Astrocyte (in vitro differentiated cells and primary cell): ENCODE results near the gene CSNK1A1. TPM values are rescaled to one million over a fixed set of nuclear protein-coding genes. Genes with fewer than 3 reads are reported as not detected.
A peak's percentile ranks its signal among the peaks of the same experiment; 100 is the strongest.

Experiments used
- DNase-seq: peaks from one replicate; pipeline ENCODE4 v3.0.0-alpha.2; 2010; ENCODE audit warnings: low read depth
- FAIRE-seq: peaks from 2 replicates; lab custom pipeline; 2011; peaks lifted over from hg19 to GRCh38; lab: Jason Lieb, UNC
- H2AFZ ChIP-seq: 2 replicates; pipeline ENCODE4 v1.6.0; 2012; ENCODE audit warnings: low read depth, low read length, inconsistent platforms
- H3K27ac ChIP-seq: 2 replicates; pipeline ENCODE4 v1.5.1; 2011; ENCODE audit warnings: low read depth, low read length, inconsistent platforms
- H3K27me3 ChIP-seq: 2 replicates; pipeline ENCODE4 v1.6.0; 2011; ENCODE audit warnings: low read length, inconsistent platforms; ENCODE audit not compliant: insufficient read depth
- H3K36me3 ChIP-seq: 2 replicates; pipeline ENCODE4 v1.5.1; 2011; ENCODE audit warnings: low read length, inconsistent platforms; ENCODE audit not compliant: insufficient read depth
- H3K4me1 ChIP-seq: 2 replicates; pipeline ENCODE4 v1.5.1; 2011; ENCODE audit warnings: low read length, inconsistent platforms; ENCODE audit not compliant: insufficient read depth
- H3K4me2 ChIP-seq: 2 replicates; pipeline ENCODE4 v1.6.0; 2012; ENCODE audit warnings: low read length, inconsistent platforms
- H3K4me3 ChIP-seq: 2 replicates; pipeline ENCODE4 v1.5.1; 2011; ENCODE audit warnings: low read depth, mild to moderate bottlenecking, low read length, inconsistent platforms; ENCODE audit not compliant: insufficient read depth
- H3K79me2 ChIP-seq: 2 replicates; pipeline ENCODE4 v1.6.0; 2012; ENCODE audit warnings: mild to moderate bottlenecking, low read length, inconsistent platforms; ENCODE audit not compliant: insufficient read depth
- H3K9ac ChIP-seq: 2 replicates; pipeline ENCODE4 v1.6.0; 2012; ENCODE audit warnings: mild to moderate bottlenecking, low read length, inconsistent platforms
- H3K9me3 ChIP-seq: 2 replicates; pipeline ENCODE4 v1.5.1; 2012; ENCODE audit warnings: low read depth, mild to moderate bottlenecking, low read length, inconsistent platforms; ENCODE audit not compliant: insufficient read depth
- H4K20me1 ChIP-seq: 2 replicates; pipeline ENCODE4 v1.6.0; 2012; ENCODE audit warnings: low read length, inconsistent platforms; ENCODE audit not compliant: insufficient read depth
- H3K27ac Mint-ChIP-seq: one replicate; pipeline ENCODE4 v1.8.0; 2021; ENCODE audit warnings: mild to moderate bottlenecking, mixed read lengths; ENCODE audit not compliant: unreplicated experiment
- H3K27me3 Mint-ChIP-seq: one replicate; pipeline ENCODE4 v1.8.0; 2021; ENCODE audit warnings: low read depth, mixed read lengths; ENCODE audit not compliant: unreplicated experiment
- H3K36me3 Mint-ChIP-seq: one replicate; pipeline ENCODE4 v1.8.0; 2021; ENCODE audit warnings: low read depth, mixed read lengths; ENCODE audit not compliant: unreplicated experiment
- H3K4me1 Mint-ChIP-seq: one replicate; pipeline ENCODE4 v1.8.0; 2021; ENCODE audit warnings: low read depth, mixed read lengths; ENCODE audit not compliant: unreplicated experiment
- H3K4me3 Mint-ChIP-seq: one replicate; pipeline ENCODE4 v1.8.0; 2021; ENCODE audit warnings: mild to moderate bottlenecking, moderate library complexity, mixed read lengths; ENCODE audit not compliant: unreplicated experiment
- H3K9me3 Mint-ChIP-seq: one replicate; pipeline ENCODE4 v1.8.0; 2021; ENCODE audit warnings: mild to moderate bottlenecking, mixed read lengths; ENCODE audit not compliant: unreplicated experiment
- EZH2 ChIP-seq: IDR thresholded peaks from 2 replicates; pipeline ENCODE4 v1.6.1; 2012; ENCODE audit warnings: mild to moderate bottlenecking, low read length, inconsistent platforms; ENCODE audit not compliant: insufficient read depth
- total RNA-seq: library from RNA; stranded (reverse); gene quantifications from 2 replicates; pipeline ENCODE4 v1.2.1, GENCODE V29; 2021
- TF ChIP-seq, protein P1 (sequence below): IDR thresholded peaks from 2 replicates; pipeline ENCODE4 v1.5.1; 2011; ENCODE audit warnings: low read depth, mild to moderate bottlenecking, inconsistent platforms, low read length, moderate library complexity; ENCODE audit not compliant: insufficient read depth

The CSNK1A1 gene
- total RNA-seq, 1 donor from 2014 or later: 384 TPM

DNA sequence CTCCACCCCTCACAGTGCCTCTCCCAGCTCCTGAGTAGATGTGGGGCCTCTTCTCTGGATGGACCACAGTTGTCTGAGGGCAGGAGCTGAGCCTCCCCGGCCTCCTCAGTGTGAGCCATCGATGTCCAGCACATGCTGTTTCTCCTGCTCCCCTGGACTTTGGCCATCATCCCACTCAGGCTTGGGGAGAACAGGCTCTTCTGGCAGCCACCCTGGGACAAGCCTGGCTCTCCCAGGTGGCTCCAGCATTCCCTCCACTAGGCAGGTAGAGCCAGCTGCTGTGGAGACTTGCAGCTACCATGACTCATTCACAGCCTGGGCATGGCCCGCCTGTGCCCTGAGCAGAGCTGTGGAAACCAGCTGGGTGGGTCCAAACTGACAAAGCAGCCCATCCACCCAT is 77.0 kb downstream of the CSNK1A1 start:
- Histone ChIP-seq H3K79me2 (no peaks in the 10 kb centered on the region), H2AFZ (no peak overlapping the region), H3K4me1 (peaks cover 8% of the 10 kb centered on the region), H3K27ac (no peak overlapping the region), H3K9me3 (no peaks in the 10 kb centered on the region), H3K36me3 (no peaks in the 10 kb centered on the region), H3K27me3 (no peaks in the 10 kb centered on the region), H4K20me1 (no peaks in the 10 kb centered on the region), H3K9ac (no peak overlapping the region), H3K4me3 (no peak overlapping the region), H3K4me2 (no peak overlapping the region)
- DNase-seq: no peak
- TF ChIP-seq EZH2: no peak
- TF ChIP-seq, protein P1, sequence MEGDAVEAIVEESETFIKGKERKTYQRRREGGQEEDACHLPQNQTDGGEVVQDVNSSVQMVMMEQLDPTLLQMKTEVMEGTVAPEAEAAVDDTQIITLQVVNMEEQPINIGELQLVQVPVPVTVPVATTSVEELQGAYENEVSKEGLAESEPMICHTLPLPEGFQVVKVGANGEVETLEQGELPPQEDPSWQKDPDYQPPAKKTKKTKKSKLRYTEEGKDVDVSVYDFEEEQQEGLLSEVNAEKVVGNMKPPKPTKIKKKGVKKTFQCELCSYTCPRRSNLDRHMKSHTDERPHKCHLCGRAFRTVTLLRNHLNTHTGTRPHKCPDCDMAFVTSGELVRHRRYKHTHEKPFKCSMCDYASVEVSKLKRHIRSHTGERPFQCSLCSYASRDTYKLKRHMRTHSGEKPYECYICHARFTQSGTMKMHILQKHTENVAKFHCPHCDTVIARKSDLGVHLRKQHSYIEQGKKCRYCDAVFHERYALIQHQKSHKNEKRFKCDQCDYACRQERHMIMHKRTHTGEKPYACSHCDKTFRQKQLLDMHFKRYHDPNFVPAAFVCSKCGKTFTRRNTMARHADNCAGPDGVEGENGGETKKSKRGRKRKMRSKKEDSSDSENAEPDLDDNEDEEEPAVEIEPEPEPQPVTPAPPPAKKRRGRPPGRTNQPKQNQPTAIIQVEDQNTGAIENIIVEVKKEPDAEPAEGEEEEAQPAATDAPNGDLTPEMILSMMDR: no peak
- Mint-ChIP-seq H3K27me3 (no peaks in the 10 kb centered on the region), H3K9me3 (peaks cover 2% of the 10 kb centered on the region), H3K27ac (no peak overlapping the region), H3K4me3 (no peak overlapping the region), H3K36me3 (no peaks in the 10 kb centered on the region), H3K4me1 (peaks cover 19% of the 10 kb centered on the region)
- no peak for FAIRE-seq

GRCh38 chr5:149473441-149473840 is 77.8 kb downstream of the CSNK1A1 start:
- no peak for DNase-seq
- Mint-ChIP-seq H3K36me3 (no peaks in the 10 kb centered on the region), H3K27ac (peak overlapping the region; percentile 85), H3K9me3 (peaks cover 2% of the 10 kb centered on the region), H3K4me1 (peaks cover 19% of the 10 kb centered on the region), H3K4me3 (no peak overlapping the region), H3K27me3 (no peaks in the 10 kb centered on the region)
- Histone ChIP-seq H3K27ac (no peak overlapping the region), H3K9me3 (no peaks in the 10 kb centered on the region), H2AFZ (no peak overlapping the region), H3K4me1 (peaks cover 8% of the 10 kb centered on the region), H4K20me1 (no peaks in the 10 kb centered on the region), H3K4me2 (no peak overlapping the region), H3K36me3 (no peaks in the 10 kb centered on the region), H3K79me2 (no peaks in the 10 kb centered on the region), H3K9ac (no peak overlapping the region), H3K27me3 (no peaks in the 10 kb centered on the region), H3K4me3 (no peak overlapping the region)
- TF ChIP-seq, protein P1: no peak
- TF ChIP-seq EZH2: no peak
- no peak for FAIRE-seq

DNA sequence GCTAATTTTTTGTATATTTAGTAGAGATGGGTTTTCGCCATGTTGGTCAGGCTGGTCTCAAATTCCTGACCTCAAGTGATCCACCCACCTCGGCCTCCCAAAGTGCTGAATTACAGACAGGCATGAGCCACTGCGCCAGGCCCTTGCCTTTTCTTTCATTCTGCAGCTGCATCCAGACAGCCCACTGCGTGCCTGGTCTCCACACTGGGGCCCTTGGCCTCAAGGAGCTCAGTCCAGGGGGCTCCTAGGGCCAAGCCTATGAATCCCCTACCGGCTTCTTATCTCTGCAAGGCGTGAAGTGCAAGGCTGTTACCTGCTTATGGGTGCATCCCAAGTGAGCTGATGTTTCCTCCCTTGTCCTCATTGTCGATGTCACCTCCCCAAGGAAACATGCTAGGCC is 78.8 kb downstream of the CSNK1A1 start:
- H3K27me3 ChIP-seq: no peaks in the 10 kb centered on the region
- no peak overlapping the region for H2AFZ ChIP-seq
- H3K9me3 ChIP-seq: no peaks in the 10 kb centered on the region
- H3K27ac ChIP-seq: no peak overlapping the region
- no peaks in the 10 kb centered on the region for H4K20me1 ChIP-seq
- H3K4me3 Mint-ChIP-seq: no peak overlapping the region
- no peak overlapping the region for H3K27ac Mint-ChIP-seq
- H3K4me1 ChIP-seq: peaks cover 8% of the 10 kb centered on the region
- no peaks in the 10 kb centered on the region for H3K36me3 Mint-ChIP-seq
- H3K36me3 ChIP-seq: no peaks in the 10 kb centered on the region
- H3K9me3 Mint-ChIP-seq: peaks cover 2% of the 10 kb centered on the region
- DNase-seq (no peak), FAIRE-seq (no peak)
- no peak overlapping the region for H3K9ac ChIP-seq
- H3K4me2 ChIP-seq: no peak overlapping the region
- H3K27me3 Mint-ChIP-seq: no peaks in the 10 kb centered on the region
- H3K4me3 ChIP-seq: no peak overlapping the region
- peaks cover 19% of the 10 kb centered on the region for H3K4me1 Mint-ChIP-seq
- H3K79me2 ChIP-seq: no peaks in the 10 kb centered on the region
- TF ChIP-seq, protein P1: no peak
- no peak for TF ChIP-seq EZH2
